SJCRH30 (cell line): ENCODE measurements around the gene MAST1. TPM values are rescaled to one million over a fixed set of nuclear protein-coding genes. Genes with fewer than 3 reads are reported as not detected.

Experiments
- DNase-seq, 2 experiments: peaks; one replicate each; pipeline ENCODE4 v3.0.0-alpha.2; 2015 to 2020
- H3K27ac ChIP-seq: fragments of 250-450 bp; sonication (Bioruptor Pico); 2 replicates; pipeline ENCODE4 v1.5.1; 2020; ENCODE audit warnings: mild to moderate bottlenecking, moderate library complexity
- H3K27me3 ChIP-seq: fragments of 250-450 bp; sonication (Bioruptor Pico); 2 replicates; pipeline ENCODE4 v1.5.1; 2020; ENCODE audit warnings: mild to moderate bottlenecking, moderate library complexity
- H3K36me3 ChIP-seq: fragments of 250-450 bp; sonication (Bioruptor Pico); 2 replicates; pipeline ENCODE4 v1.5.1; 2020; ENCODE audit warnings: mild to moderate bottlenecking, moderate library complexity
- H3K4me1 ChIP-seq: fragments of 250-450 bp; sonication (Bioruptor Pico); 2 replicates; pipeline ENCODE4 v1.5.1; 2020; ENCODE audit warnings: mild to moderate bottlenecking, moderate library complexity
- H3K4me3 ChIP-seq: fragments of 250-450 bp; sonication (Bioruptor Pico); 2 replicates; pipeline ENCODE4 v1.5.1; 2020; ENCODE audit warnings: mild to moderate bottlenecking, moderate library complexity
- H3K9me3 ChIP-seq: fragments of 250-450 bp; sonication (Bioruptor Pico); replicated peaks from 2 replicates; pipeline ENCODE4 v1.5.1; 2020; ENCODE audit warnings: mild to moderate bottlenecking, moderate library complexity
- total RNA-seq: library from RNA; depleted of rRNA; stranded (reverse); fragments of >200 nt; shearing (Covaris generic); gene quantifications from 2 replicates; pipeline ENCODE4 v1.2.3, GENCODE V29; 2014

The MAST1 gene
- total RNA-seq, 1 experiment from 2014 or later: 4.3 TPM

DNA sequence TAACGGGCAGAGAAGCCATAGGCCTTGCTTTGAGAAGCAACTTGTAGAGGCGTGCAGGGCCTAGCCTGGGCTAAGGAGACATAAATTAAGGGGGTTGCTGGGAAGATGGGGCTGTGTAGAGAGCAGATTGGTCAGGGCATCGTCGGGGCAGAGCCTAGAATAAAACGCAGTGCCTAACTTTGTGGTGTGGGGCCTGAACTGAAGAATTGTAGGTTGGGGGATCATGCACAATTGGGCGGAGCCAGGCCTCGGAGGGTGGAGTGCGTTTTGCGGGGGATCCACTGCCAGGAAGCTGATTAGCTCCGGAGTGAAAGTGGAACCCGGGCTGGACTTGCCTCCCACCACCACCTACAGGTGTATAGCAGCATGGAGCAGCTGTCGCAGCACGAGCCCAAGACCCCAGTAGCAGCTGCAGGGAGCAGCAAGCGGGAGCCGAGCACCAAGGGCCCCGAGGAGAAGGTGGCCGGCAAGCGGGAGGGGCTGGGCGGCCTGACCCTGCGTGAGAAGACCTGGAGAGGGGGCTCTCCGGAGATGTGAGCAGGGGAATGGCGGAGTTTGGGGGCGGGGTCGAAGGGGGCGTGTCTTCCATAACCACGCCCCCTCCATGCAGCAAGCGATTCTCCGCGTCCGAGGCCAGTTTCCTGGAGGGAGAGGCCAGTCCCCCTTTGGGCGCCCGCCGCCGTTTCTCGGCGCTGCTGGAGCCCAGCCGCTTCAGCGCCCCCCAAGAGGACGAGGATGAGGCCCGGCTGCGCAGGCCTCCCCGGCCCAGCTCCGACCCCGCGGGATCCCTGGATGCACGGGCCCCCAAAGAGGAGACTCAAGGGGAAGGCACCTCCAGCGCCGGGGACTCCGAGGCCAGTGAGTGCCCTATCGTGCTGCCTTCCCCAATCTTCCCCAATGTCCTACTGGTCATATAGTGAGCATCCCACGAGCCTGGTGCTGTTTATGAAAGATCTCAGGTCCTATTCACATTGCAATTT lies 29.1 kb downstream of the MAST1 start:
- Histone ChIP-seq H3K36me3 (no peaks in the 10 kb centered on the region), H3K4me1 (0 out of 2 replicates have a peak, but pooled peaks cover 2% of the 10 kb centered on the region), H3K4me3 (peak overlapping the region; percentile 59), H3K27me3 (no peaks in the 10 kb centered on the region), H3K9me3 (no peaks in the 10 kb centered on the region), H3K27ac (peak overlapping the region; percentile 1; the same call in 1 of the 2 replicates)
- DNase-seq: peak; percentile 94 to 98

DNA sequence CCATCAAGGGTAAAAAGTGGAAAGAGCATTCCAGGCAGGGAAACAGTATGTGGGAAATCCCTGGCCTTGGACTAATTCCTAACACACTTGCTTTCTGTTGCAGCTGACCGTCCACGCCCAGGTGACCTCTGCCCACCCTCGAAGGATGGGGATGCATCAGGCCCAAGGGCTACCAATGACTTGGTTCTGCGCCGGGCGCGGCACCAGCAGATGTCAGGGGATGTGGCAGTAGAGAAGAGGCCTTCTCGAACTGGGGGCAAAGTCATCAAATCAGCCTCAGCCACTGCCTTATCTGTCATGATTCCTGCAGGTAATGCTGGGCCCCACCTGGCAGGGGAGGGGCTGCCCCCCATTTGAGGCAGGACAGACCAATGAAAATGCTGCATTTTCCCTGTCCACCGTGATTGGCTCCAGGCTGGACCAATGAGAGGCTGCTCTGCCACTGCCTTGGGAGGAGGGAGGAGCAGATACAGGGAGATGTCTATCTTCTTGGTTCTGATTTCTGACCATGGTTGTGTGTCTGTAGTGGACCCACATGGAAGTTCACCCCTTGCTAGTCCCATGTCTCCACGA lies 30.3 kb downstream of the MAST1 start:
- H3K9me3 ChIP-seq: no peaks in the 10 kb centered on the region; the same call in 1 of the 2 replicates
- no peaks in the 10 kb centered on the region for H3K36me3 ChIP-seq
- H3K4me3 ChIP-seq: no peak overlapping the region
- no peak overlapping the region for H3K27ac ChIP-seq
- H3K27me3 ChIP-seq: no peaks in the 10 kb centered on the region
- DNase-seq: peak in 1 of 2 experiments; percentile 51
- 0 out of 2 replicates have a peak, but pooled peaks cover 2% of the 10 kb centered on the region for H3K4me1 ChIP-seq

DNA sequence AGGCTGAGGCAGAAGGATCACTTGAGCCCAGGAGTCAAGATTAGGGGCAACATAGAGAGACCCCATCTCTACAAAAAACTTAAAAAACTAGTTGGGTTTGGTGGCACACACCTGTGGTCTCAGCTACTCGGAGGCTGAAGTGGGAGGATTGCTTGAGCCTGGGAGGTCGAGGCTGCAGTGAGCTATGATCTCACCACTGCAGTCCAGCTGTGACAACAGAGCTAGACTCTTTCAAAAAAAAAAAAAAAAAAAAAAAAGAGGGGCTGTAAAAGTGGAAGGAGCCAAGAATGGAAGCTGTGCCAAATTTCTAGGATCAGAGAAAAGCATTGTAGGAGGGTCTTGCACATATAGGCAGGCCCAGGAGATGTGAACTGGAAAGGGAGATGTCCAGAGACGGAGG lies 33.4 kb downstream of the MAST1 start:
- no peaks in the 10 kb centered on the region for H3K27me3 ChIP-seq
- H3K27ac ChIP-seq: no peak overlapping the region
- H3K4me1 ChIP-seq: no peaks in the 10 kb centered on the region
- H3K4me3 ChIP-seq: no peak overlapping the region
- H3K36me3 ChIP-seq: no peaks in the 10 kb centered on the region
- no peak for DNase-seq
- H3K9me3 ChIP-seq: no peaks in the 10 kb centered on the region; the same call in 1 of the 2 replicates

DNA sequence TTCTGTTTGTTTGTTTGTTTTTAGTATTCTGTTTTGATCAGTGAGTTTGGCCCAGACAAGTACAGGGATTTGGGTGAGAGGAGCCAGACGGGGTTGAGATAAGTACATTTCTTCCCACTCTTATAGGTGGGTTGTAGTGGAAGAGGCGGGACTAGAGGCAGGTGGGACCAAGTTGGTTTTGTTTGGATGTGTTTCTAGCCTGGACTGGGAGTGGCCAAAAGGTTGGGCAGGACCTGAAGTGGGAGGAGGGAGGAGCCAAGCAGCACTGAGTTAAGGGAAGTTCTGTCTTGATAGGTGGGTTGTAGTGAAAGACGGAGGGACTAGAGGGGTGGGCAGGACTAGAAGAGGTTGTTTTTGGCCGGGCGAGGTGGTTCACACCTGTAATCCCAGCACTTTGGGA lies 33.9 kb downstream of the MAST1 start:
- H3K27me3 ChIP-seq: no peaks in the 10 kb centered on the region
- H3K27ac ChIP-seq: no peak overlapping the region
- H3K4me1 ChIP-seq: no peaks in the 10 kb centered on the region
- H3K36me3 ChIP-seq: no peaks in the 10 kb centered on the region
- H3K9me3 ChIP-seq: no peaks in the 10 kb centered on the region; the same call in 1 of the 2 replicates
- H3K4me3 ChIP-seq: no peak overlapping the region
- no peak for DNase-seq

DNA sequence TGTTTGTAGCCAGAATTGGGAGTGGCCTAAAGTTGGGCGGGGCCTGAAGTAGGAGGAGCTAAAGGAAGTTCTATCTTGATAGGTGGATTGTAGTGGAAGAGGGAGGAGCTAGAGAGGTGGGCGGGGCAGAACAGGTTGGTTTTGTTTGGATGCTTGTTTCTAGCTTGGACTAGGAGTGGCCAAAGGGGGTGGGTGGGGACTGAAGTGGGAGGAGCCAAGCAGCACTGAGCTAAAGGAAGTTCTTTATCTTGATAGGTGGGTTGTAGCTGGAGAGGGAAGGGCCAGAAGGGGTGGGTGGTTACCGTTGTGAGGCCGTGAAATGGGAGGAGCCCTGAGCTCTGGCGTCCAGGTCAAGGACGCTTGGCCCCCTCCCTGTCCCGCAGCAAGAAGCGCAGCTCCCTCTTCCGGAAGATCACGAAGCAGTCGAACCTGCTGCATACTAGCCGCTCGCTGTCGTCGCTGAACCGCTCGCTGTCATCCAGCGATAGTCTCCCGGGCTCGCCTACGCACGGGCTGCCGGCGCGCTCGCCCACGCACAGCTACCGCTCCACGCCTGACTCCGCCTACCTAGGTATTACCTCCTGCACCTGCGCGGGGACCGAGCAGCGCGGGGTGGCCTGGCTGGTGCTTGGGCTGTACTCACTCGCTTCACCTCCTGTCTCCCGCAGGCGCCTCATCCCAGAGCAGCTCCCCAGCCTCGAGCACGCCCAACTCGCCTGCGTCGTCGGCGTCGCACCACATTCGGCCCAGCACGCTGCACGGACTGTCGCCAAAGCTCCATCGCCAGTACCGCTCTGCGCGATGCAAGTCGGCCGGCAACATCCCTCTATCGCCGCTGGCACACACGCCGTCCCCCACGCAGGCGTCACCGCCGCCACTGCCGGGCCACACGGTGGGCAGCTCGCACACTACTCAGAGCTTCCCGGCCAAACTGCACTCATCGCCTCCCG lies 34.9 kb downstream of the MAST1 start:
- no peaks in the 10 kb centered on the region for H3K27me3 ChIP-seq
- no peak overlapping the region for H3K4me3 ChIP-seq
- no peak overlapping the region for H3K27ac ChIP-seq
- H3K4me1 ChIP-seq: no peaks in the 10 kb centered on the region
- H3K9me3 ChIP-seq: no peaks in the 10 kb centered on the region; the same call in 1 of the 2 replicates
- H3K36me3 ChIP-seq: 0 out of 2 replicates have a peak, but pooled peaks cover 2% of the 10 kb centered on the region
- peak; percentile 63 for DNase-seq

DNA sequence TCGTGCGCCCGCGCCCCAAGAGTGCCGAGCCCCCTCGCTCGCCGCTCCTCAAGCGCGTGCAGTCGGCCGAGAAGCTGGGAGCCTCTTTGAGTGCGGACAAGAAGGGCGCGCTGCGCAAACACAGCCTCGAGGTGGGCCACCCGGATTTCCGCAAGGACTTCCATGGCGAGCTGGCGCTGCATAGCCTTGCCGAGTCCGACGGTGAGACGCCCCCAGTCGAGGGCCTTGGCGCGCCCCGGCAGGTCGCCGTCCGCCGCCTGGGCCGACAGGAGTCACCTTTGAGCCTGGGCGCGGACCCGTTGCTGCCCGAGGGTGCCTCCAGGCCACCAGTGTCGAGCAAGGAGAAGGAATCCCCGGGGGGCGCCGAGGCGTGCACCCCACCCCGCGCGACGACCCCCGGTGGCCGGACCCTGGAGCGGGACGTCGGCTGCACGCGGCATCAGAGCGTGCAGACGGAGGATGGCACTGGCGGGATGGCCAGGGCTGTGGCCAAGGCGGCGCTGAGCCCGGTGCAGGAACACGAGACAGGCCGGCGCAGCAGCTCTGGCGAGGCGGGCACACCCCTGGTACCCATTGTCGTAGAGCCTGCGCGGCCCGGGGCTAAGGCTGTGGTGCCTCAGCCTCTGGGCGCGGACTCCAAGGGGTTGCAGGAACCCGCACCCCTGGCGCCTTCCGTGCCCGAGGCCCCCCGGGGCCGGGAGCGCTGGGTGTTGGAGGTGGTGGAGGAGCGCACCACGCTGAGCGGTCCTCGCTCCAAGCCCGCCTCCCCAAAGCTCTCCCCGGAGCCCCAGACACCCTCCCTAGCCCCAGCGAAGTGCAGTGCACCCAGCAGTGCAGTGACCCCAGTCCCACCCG lies 35.8 kb downstream of the MAST1 start:
- Histone ChIP-seq H3K9me3 (no peaks in the 10 kb centered on the region; the same call in 1 of the 2 replicates), H3K27me3 (no peaks in the 10 kb centered on the region), H3K4me1 (no peaks in the 10 kb centered on the region), H3K27ac (no peak overlapping the region), H3K4me3 (no peak overlapping the region), H3K36me3 (0 out of 2 replicates have a peak, but pooled peaks cover 2% of the 10 kb centered on the region)
- DNase-seq: no peak

DNA sequence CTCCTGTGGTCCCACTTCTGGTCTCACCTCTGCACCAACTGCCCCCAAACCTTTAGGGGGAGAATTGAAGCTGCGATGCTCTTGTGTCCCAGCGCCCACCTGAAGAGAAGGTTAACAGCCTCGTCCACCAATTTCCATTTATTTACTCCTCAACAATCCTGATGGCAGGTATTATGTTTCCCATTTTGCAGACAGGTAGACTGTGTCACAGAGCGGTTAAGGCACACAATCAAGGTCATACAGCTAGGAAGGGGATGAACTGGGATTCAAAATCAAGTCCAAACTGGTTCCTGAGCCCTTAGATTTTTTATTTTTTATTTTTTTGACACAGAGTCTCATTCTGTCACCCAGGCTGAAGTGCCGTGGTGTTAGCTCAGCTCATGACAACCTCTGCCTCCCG lies 36.8 kb downstream of the MAST1 start:
- Histone ChIP-seq H3K4me1 (no peaks in the 10 kb centered on the region), H3K27ac (no peak overlapping the region), H3K4me3 (no peak overlapping the region), H3K27me3 (no peaks in the 10 kb centered on the region), H3K9me3 (no peaks in the 10 kb centered on the region; the same call in 1 of the 2 replicates), H3K36me3 (0 out of 2 replicates have a peak, but pooled peaks cover 2% of the 10 kb centered on the region)
- no peak for DNase-seq

DNA sequence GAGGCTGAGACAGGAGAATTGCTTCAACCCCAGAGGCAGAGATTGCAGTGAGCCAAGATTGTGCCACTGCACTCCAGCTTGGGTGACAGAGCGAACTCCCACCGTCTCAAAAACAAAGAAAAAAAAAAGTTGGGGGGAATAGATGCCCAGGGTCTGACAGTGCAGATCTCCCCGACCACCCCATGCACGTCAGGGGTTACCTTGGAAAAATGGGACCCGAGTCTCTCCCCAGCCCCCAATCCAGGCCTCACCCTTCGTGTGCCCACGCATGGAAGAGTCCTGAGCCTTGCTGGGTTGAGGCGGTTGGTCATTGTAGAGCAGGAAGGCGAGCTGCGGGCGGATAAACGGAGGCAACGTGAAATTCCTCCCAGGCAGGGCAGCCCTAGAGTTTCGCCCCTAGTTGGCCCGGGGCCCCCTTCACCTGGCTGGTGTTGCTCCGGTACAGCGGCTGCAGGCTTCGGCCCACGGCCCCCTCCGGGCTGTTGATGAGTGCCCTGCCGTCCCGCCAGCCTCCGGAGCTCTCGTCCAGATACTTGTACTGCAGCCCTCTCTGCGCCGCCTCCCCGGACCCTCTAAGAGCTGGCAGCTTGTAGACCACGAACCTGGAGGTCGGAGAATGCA lies 42.3 kb downstream of the MAST1 start:
- Histone ChIP-seq H3K27me3 (no peaks in the 10 kb centered on the region), H3K4me1 (no peaks in the 10 kb centered on the region), H3K36me3 (0 out of 2 replicates have a peak, but pooled peaks cover 2% of the 10 kb centered on the region), H3K4me3 (peak overlapping the region; percentile 63), H3K9me3 (no peaks in the 10 kb centered on the region), H3K27ac (peak overlapping the region; percentile 49)
- DNase-seq: peak; percentile 60 to 64

DNA sequence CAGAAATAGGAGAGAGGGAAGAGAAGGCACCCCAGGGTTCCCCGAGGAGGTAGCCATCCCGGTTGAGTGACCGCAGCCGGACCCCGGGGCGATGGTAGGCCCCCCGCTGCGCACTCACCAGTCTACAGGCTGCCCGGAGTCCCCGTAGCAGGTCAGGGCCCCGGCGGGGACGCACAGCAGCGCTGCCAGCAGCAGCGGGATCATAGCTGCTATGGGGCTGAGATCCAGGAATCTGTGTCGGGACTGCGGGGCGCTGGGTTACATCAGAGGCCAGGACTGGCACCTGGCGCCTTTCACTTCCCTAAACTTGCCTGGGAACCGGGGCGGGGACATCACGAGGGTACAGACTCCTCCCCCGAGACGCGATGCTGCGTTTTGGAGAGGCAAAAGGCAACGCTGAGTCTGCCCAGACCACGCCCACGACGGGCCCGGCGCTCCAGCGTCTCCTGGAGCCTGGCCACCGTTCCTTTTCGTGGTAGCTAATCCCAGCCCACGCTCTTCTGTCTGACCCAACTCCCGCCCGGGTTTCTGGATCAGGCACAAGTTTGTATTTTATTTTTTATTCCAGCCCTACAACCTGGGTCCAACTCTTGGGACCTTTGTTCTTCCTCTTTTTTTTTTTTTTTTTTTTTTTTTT lies 43.0 kb downstream of the MAST1 start, which contains the start of gene DNASE2:
Gene DNASE2, minus strand, starts transcription at position 278 of the 637 bp plus-strand sequence. Its CDS starts 74 bp downstream, at position 204.
- Histone ChIP-seq H3K27me3 (no peaks in the 10 kb centered on the region), H3K4me1 (no peaks in the 10 kb centered on the region), H3K4me3 (peak within 1 kb of the TSS; percentile 63), H3K9me3 (no peaks in the 10 kb centered on the region), H3K27ac (peak within 1 kb of the TSS; percentile 49), H3K36me3 (0 out of 2 replicates have a peak, but pooled peaks cover 2% of the 10 kb centered on the region)
- peak; percentile 99 to 100 for DNase-seq

DNA sequence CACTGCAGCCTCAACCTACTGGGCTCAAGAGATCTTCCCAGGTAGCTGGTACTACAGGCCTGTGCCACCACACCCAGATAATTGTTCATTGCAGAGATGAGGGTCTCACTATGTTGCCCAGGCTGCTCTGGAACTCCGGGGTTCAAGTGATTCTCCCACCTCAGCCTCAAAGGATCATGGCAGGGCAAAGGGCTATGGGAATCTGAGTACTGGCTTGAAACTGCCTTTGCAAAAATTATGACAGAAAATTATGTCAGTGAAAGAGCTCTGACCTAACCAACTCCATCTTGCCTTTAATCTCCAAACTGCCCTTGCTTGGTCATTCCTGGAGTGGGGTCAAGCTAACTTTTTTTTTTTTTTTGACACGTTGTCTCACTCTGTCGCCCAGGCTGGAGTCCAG lies 44.3 kb downstream of the MAST1 start:
- Histone ChIP-seq H3K4me3 (no peak overlapping the region), H3K36me3 (0 out of 2 replicates have a peak, but pooled peaks cover 2% of the 10 kb centered on the region), H3K27me3 (no peaks in the 10 kb centered on the region), H3K9me3 (no peaks in the 10 kb centered on the region), H3K4me1 (no peaks in the 10 kb centered on the region), H3K27ac (no peak overlapping the region)
- DNase-seq: no peak

DNA sequence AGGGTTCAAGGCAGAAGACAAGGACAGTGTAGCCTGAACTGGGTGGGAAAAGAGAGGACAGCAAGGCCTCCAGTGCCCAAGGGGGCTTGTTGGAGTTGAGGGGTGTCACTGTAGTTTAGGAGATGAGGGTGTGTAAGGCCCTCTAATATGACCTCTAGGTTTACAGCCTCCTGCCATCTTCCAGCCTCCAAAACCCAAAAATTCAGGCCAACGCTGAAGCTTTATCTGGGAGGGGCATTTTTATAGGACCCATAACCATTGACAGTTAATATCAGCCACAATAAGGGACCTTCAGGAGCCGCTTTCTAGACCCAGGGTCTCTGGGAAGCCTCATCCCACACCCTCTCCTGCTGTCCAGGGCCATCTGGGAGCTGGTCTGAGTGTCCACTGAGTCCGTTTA lies 45.9 kb downstream of the MAST1 start:
- H3K36me3 ChIP-seq: no peaks in the 10 kb centered on the region
- H3K4me3 ChIP-seq: no peak overlapping the region
- H3K27me3 ChIP-seq: no peaks in the 10 kb centered on the region
- H3K27ac ChIP-seq: no peak overlapping the region
- H3K9me3 ChIP-seq: no peaks in the 10 kb centered on the region
- no peaks in the 10 kb centered on the region for H3K4me1 ChIP-seq
- DNase-seq: no peak

DNA sequence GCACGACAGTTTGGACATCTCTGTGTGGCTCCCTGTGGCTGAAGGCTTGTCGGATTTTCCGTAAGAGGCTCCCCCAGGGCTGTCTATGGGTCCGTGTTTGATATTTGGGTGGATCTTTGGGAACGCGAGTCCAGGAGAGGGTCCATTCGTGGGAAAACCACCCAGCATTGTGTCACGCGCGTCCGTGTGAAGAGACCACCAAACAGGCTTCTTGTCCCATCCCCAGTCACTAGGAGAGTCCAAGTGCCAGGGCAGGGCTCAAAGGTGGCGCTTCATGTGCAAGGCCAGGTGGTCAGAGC lies 46.3 kb downstream of the MAST1 start:
- no peaks in the 10 kb centered on the region for H3K36me3 ChIP-seq
- no peak overlapping the region for H3K4me3 ChIP-seq
- H3K27ac ChIP-seq: no peak overlapping the region
- H3K4me1 ChIP-seq: no peaks in the 10 kb centered on the region
- H3K9me3 ChIP-seq: no peaks in the 10 kb centered on the region
- no peaks in the 10 kb centered on the region for H3K27me3 ChIP-seq
- DNase-seq: no peak
